HepG2 (cell line): ENCODE measurements around the gene POLR1E.

ENCODE experiments used
- ARHGAP35 ChIP-seq: sonication (generic); formaldehyde crosslinking; IDR thresholded peaks from 2 replicates; pipeline ENCODE4 v1.9.0; 2022; ENCODE audit warnings: mild to moderate bottlenecking, inconsistent platforms, moderate library complexity, missing genetic modification reagents, borderline replicate concordance
- CHD2 ChIP-seq: IDR thresholded peaks from 2 replicates; pipeline ENCODE4 v1.6.1; 2011; ENCODE audit warnings: low read depth, low read length, improper control_type of control experiment
- FOSL1 ChIP-seq: sonication (generic); formaldehyde crosslinking; IDR thresholded peaks from 2 replicates; pipeline ENCODE4 v1.9.0; 2021; ENCODE audit warnings: missing genetic modification reagents, borderline replicate concordance
- HDAC2 ChIP-seq: sonication (generic); formaldehyde crosslinking; IDR thresholded peaks from 2 replicates; pipeline ENCODE4 v1.4.0; 2020; ENCODE audit warnings: missing genetic modification reagents
- NR3C1 ChIP-seq: sonication (generic); formaldehyde crosslinking; IDR thresholded peaks from 2 replicates; pipeline ENCODE4 v1.4.0; 2020; ENCODE audit warnings: missing genetic modification reagents
- TAF1 ChIP-seq: sonication (generic); formaldehyde crosslinking; IDR thresholded peaks from 2 replicates; pipeline ENCODE4 v1.4.0; 2020; ENCODE audit warnings: missing genetic modification reagents
- ZNF546 ChIP-seq: sonication (generic); formaldehyde crosslinking; conservative IDR thresholded peaks from 2 replicates; pipeline ENCODE4 v1.8.1; 2023; ENCODE audit warnings: mild to moderate bottlenecking, missing genetic modification reagents
- TF ChIP-seq, protein P1 (sequence below): sonication (generic); formaldehyde crosslinking; IDR thresholded peaks from 2 replicates; pipeline ENCODE4 v1.4.0; 2020; ENCODE audit warnings: missing genetic modification reagents
- TF ChIP-seq, protein P2 (sequence below): conservative IDR thresholded peaks from 2 replicates; pipeline ENCODE4 v1.6.1; 2018; ENCODE audit warnings: missing genetic modification reagents
- TF ChIP-seq, protein P3 (sequence below): sonication (generic); formaldehyde crosslinking; IDR thresholded peaks from 2 replicates; pipeline ENCODE4 v1.4.0; 2020; ENCODE audit warnings: missing genetic modification reagents, borderline replicate concordance
- TF ChIP-seq, protein P4 (sequence below): sonication (generic); formaldehyde crosslinking; IDR thresholded peaks from 2 replicates; pipeline ENCODE4 v1.5.0; 2020; ENCODE audit warnings: mild to moderate bottlenecking, missing genetic modification reagents, moderate library complexity

DNA sequence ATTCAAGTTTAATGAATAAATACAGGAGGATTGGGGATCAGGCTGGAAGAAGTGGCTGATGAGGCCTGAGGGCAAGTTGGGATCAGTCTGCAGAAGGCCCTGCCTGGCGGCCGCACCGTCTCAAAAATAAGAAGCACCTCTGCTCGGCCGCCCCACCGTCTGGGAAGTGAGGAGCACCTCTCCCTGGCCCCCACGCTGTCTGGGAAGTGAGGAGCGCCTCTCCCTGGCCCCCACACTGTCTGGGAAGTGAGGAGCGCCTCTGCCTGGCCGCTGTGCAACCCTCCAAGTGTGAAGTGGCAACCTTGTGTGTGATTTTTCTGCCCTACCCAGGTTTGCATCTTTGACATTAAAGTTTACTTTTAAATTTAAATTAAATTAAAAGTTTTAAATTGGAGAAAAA is 35.4 kb downstream of the POLR1E start:
- TF ChIP-seq HDAC2 (CRISPR knock-in tag) (no peak), NR3C1 (CRISPR knock-in tag) (no peak), TAF1 (CRISPR knock-in tag) (no peak), FOSL1 (no peak), ARHGAP35 (no peak), ZNF546 (CRISPR knock-in tag) (no peak), CHD2 (no peak)
- TF ChIP-seq, protein P1, sequence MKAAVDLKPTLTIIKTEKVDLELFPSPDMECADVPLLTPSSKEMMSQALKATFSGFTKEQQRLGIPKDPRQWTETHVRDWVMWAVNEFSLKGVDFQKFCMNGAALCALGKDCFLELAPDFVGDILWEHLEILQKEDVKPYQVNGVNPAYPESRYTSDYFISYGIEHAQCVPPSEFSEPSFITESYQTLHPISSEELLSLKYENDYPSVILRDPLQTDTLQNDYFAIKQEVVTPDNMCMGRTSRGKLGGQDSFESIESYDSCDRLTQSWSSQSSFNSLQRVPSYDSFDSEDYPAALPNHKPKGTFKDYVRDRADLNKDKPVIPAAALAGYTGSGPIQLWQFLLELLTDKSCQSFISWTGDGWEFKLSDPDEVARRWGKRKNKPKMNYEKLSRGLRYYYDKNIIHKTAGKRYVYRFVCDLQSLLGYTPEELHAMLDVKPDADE (CRISPR knock-in tag) = no peak
- TF ChIP-seq, protein P2, sequence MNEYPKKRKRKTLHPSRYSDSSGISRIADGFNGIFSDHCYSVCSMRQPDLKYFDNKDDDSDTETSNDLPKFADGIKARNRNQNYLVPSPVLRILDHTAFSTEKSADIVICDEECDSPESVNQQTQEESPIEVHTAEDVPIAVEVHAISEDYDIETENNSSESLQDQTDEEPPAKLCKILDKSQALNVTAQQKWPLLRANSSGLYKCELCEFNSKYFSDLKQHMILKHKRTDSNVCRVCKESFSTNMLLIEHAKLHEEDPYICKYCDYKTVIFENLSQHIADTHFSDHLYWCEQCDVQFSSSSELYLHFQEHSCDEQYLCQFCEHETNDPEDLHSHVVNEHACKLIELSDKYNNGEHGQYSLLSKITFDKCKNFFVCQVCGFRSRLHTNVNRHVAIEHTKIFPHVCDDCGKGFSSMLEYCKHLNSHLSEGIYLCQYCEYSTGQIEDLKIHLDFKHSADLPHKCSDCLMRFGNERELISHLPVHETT (CRISPR knock-in tag) = no peak
- TF ChIP-seq, protein P3, sequence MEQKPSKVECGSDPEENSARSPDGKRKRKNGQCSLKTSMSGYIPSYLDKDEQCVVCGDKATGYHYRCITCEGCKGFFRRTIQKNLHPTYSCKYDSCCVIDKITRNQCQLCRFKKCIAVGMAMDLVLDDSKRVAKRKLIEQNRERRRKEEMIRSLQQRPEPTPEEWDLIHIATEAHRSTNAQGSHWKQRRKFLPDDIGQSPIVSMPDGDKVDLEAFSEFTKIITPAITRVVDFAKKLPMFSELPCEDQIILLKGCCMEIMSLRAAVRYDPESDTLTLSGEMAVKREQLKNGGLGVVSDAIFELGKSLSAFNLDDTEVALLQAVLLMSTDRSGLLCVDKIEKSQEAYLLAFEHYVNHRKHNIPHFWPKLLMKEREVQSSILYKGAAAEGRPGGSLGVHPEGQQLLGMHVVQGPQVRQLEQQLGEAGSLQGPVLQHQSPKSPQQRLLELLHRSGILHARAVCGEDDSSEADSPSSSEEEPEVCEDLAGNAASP (CRISPR knock-in tag) = no peak
- TF ChIP-seq, protein P4, sequence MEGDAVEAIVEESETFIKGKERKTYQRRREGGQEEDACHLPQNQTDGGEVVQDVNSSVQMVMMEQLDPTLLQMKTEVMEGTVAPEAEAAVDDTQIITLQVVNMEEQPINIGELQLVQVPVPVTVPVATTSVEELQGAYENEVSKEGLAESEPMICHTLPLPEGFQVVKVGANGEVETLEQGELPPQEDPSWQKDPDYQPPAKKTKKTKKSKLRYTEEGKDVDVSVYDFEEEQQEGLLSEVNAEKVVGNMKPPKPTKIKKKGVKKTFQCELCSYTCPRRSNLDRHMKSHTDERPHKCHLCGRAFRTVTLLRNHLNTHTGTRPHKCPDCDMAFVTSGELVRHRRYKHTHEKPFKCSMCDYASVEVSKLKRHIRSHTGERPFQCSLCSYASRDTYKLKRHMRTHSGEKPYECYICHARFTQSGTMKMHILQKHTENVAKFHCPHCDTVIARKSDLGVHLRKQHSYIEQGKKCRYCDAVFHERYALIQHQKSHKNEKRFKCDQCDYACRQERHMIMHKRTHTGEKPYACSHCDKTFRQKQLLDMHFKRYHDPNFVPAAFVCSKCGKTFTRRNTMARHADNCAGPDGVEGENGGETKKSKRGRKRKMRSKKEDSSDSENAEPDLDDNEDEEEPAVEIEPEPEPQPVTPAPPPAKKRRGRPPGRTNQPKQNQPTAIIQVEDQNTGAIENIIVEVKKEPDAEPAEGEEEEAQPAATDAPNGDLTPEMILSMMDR (CRISPR knock-in tag) = no peak
